Fibroblast of skin of scalp (primary cell): ENCODE results near the gene ATAD1.
"Not testable (repeated sequence)": the region's sequence is repeated elsewhere in the genome, so short reads cannot be mapped to it uniquely, and the experiment has no call there.

ENCODE experiments used
- DNase-seq: peaks from one replicate; pipeline ENCODE4 v3.0.0-alpha.2; 2013

Gene ATAD1

GRCh38 chr10:87751274-87751673, 66.8 kb downstream of the ATAD1 start:
- no peak for DNase-seq

DNA sequence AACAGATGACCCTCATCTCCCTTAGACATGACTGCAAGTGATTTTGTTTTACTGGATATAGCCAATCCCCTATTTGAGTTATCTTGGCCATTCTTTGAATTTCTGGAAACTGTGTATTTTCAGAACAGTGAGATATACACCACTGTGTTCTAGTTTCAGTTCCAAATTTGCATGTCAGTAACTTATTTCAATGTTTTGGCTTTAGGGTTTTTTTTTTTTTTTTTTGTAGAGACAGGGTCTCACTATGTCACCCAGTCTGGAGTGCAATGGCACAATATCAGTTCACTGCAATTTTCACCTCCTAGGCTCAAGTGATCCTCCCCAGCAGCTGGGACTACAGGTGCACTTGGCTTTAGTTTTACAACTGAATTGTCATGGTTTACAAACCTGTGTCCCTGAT, 67.2 kb downstream of the ATAD1 start:
- no peak for DNase-seq

DNA sequence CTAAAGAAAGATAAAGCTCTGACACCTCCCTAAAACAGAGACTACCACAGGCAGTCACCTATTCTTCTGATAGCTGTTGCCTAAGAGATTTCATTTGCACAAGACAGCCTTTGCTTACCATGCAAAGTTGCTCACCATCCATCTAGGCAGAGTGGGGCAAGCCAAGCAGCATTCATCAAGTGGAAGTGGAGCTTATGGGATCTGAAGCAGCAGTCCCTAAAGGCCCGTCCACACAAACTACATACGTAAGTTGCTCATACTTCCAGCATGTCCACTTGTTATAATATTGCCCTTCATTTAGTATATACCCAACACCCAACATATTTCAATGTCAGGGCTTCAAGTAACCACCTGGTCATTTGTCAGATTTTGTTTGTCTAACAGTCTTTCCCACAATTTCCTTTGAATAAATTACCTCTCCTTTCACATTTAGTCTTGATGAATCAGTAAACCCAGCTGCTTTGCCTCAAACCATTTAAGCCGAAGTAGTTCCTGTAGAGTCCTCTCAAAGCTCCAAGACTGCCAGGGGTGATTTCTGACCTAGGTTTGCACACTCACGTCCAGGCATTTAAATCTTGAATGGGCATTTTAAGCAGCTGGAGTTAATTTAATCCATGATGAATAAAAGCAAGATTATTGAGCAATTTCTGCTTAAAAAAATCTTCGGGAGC, 67.9 kb downstream of the ATAD1 start:
- DNase-seq, result peak; percentile 27

DNA sequence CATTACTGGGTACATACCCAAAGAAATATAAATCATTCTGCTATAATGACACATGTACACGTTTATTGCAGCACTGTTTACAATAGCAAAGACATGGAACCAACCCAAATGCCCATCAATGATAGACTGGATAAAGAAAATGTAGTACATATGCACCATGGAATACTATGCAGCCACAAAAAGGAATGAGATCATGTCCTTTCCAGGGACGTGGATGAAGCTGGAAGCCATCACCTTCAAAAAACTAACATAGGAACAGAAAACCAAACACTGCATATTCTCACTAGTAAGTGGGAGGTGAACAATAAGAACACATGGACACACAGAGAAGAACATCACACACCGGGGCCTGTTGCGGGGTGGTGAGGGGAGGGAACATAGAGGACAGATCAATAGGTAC, 69.8 kb downstream of the ATAD1 start:
- DNase-seq, result not testable (repeated sequence)

DNA sequence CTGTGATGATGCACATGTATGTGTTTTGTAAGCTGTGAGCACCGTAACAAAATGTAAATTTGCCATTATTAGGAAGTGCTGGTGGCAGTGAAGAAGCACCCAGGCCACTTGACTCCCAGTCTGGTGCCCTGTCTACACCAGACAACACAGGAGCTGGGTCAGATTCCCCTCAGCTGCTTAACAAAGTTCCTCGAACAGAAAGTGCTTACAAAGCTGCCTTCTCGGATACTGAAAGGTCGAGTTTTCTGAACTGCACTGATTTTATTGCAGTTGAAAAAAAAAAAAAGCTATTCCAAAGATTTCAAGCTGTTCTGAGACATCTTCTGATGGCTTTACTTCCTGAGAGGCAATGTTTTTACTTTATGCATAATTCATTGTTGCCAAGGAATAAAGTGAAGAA, 71.1 kb downstream of the ATAD1 start:
- DNase-seq, result no peak

DNA sequence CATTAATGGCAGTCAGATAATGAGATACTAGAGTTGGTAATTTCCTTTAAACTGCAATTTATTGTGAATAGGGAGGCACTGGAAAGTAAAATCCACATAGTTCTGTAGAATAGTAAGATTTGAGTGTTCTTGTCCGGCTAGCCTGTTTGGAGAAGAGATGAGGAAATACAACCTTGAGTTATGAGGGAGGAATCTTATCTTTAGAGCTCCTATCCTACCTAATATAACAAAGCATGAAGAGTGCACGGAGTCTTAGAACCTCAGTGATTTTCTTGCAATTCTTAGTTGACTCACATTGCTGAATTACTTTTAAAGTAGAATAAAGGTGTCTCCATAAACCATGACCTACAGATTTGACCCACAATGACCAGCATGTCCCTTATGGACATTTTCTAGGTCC, 73.4 kb downstream of the ATAD1 start:
- DNase-seq, result no peak

DNA sequence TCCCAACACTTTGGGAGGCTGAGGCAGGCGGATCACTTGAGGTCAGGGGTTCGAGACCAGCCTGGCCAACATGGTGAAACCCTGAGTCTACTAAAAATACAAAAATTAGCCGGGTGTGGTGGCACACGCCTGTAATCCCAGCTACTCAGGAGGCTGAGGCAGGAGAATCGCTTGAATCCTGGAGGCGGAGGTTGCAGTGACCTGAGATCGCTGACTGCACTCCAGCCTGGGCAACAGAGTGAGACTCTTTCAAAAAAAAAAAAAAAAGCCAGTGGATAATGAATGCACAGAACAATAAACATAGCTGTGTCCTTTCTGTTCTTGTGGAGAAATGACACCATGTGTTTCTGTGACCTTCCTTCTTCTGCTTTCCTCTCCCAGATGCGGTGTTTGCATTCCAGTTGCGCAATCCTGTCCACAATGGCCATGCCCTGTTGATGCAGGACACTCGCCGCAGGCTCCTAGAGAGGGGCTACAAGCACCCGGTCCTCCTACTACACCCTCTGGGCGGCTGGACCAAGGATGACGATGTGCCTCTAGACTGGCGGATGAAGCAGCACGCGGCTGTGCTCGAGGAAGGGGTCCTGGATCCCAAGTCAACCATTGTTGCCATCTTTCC, 74.9 kb downstream of the ATAD1 start:
- not testable (repeated sequence) for DNase-seq

- peak; percentile 68 for DNase-seq
Measured at GRCh38 chr10:87740254-87740655, 77.8 kb downstream of the ATAD1 start.

DNA sequence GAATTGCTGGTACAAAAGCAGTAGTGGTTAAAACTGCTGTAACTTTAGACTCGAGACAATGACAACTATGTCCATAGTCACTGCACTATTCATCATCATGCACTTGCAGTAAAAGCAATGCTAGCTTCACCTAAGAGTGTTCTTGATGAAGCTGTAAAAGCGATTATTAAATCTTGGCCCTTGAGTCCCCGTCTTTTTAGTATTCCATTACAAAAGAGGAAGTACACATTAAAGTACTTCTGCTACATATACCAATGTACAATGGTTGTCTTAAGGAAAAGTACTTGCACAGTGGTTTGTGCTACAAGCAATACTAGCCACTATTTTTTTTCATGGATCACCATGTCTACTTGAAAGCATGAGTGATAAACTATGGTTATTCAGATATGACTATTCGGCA, 78.3 kb downstream of the ATAD1 start:
- no peak for DNase-seq

DNA sequence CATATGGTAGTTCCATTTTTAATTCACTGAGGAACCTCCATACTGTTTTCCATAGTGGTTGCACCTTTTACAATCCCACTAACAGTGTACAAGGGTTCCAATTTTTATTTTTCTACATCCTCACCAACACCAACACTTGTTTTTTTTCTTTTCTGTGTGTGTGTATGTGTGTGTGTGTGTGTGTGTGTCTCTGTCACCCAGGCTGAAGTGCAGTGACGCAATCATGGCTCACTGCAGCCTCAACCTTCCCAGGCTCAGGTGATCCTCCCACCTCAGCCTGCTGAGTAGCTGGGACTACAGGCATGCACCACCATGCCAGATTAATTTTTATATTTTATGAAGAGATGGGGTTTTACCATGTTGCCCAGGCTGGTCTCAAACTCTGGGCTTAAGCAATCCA, 79.8 kb downstream of the ATAD1 start:
- not testable (repeated sequence) for DNase-seq

GRCh38 chr10:87734987-87735827, 82.8 kb downstream of the ATAD1 start:
- DNase-seq, result peak; percentile 78

DNA sequence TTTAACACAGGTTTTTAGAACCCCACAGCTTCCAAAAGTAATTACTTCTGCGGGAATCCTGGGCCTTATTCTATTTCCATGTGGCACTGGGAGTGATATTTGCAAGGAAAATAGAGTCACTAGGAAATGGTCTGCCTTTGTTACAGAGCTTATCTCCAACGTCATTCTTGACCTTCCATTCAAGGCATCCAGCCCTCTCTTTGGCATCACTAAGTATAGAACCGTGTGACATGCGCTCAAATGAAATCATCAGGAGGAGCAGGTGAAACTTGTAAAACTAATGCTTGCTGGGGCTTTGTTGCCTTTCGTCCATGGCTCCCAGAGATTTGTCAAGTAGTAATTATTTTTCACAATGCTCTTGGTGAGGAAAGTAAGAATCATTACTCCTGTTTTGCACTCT, 84.9 kb downstream of the ATAD1 start:
- DNase-seq, result no peak

DNA sequence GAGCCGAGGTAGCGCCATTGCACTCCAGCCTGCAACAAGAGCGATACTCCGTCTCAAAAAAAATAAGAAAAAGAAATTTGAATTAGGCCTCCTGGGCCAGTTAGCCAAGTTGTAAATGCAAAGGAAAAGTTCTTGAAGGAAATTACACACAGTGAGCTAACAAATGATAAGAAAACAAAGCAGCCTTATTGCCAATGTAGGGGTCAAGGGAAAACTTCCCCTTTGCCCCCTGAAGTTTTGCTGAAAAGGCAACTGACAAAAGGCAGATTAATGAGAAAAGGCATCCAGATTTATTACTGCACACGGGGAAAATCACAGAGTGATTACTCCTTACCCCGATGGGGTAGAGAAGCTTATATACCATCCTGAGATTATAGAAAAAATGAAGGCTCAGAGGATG, 88.1 kb downstream of the ATAD1 start:
- DNase-seq, result no peak

DNA sequence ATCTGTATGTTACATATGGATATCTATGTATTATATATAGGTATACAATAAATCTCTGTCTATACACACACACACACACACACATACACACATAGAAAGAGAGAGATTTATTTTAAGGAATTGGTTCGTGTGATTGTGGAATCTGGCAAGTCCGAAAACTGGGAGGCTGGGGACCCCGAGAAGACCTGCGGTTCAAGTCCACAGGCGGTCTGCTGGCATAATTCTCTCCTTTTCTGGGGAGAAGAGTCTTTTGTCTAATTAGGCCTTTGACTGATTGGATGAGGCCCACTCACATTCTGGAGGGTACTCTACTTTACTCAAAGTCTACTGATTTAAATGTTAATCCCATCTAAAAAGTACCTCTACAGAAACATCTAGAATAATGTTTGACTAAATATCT, 93.2 kb downstream of the ATAD1 start:
- no peak for DNase-seq

DNA sequence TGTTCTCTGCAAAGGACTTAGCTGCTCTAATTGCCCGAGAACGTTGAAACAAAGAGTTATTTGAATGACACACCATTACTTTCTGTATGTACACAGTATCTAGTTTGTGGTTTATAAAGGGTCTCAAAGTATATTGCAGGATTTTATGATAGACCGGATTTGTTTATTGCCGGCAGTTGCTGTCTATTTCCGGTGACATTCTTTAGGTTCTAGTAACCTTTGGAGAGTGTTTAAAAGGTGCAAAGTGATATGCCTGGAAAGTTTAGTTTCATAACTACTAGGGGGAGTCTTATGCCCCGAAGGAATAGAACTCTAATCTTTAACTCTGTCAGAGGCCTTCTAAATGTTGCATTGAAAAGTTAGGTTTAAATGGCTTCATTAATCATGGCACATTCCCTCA, 94.5 kb downstream of the ATAD1 start:
- no peak for DNase-seq

- DNase-seq, result no peak
Measured at GRCh38 chr10:87722716-87723115, 95.3 kb downstream of the ATAD1 start.

GRCh38 chr10:87721781-87722180, 96.2 kb downstream of the ATAD1 start:
- no peak for DNase-seq

DNA sequence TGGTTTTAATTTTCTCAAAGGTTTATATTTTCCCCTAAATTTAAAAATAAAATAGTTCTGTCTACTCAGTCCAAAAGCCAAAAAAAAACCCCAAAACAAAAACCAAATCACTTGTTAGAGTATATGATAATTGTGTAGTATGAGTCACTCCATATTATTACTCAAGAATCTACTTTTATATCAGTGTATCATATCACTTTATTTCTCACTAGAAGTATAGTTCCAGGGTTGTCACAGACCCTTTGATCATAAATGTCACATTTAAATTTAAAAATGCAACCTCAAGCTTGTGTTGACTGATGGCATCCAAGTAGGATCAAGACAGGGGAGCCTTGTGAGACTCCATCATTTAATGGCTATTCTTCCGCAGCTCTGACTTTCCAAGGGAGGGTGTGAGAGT, 97.4 kb downstream of the ATAD1 start:
- no peak for DNase-seq

DNA sequence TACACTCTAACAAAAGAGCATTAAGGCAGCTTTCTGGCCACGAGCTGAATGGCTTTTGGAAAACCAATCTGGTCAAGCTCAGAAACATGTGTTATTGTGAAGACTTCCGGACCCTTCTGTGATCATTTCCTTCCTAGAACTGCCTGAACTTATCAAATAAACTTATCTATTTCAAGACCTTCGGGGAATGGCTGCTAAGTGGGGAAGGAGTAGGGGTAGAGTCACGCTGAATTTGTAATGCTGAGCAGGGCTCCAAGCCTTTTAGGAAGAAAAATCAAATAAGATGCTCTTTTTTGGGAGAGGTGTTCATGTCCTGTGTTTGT, 101.7 kb downstream of the ATAD1 start:
- DNase-seq, result no peak

GRCh38 chr10:87715552-87716347, 102.3 kb downstream of the ATAD1 start:
- no peak for DNase-seq

- DNase-seq, result no peak
Measured at GRCh38 chr10:87713707-87714106, 104.3 kb downstream of the ATAD1 start.

DNA sequence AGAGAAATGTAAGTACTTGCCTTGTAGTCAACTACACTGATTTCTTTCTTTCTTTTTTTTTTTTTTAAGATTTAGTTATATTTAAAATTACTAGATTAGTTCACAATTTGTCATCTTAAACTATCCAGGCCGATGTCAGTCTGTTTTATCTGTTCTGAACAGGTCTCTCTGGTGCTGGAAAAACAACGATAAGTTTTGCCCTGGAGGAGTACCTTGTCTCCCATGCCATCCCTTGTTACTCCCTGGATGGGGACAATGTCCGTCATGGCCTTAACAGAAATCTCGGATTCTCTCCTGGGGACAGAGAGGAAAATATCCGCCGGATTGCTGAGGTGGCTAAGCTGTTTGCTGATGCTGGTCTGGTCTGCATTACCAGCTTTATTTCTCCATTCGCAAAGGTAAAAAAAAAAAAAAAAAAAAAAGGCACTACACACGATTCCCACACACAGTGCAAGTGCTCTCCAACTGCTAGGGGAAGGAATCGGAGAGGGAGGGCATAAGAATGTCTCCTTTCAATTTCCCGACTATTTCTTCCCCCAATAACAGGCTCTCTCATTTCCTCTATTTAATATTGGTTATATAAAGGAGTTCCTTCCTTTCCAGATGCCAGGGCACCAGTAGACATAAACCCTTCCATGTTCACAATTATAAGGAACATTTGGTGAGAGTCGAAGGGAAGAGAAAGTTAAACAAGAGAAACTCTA, 105.0 kb downstream of the ATAD1 start:
- DNase-seq, result no peak

DNA sequence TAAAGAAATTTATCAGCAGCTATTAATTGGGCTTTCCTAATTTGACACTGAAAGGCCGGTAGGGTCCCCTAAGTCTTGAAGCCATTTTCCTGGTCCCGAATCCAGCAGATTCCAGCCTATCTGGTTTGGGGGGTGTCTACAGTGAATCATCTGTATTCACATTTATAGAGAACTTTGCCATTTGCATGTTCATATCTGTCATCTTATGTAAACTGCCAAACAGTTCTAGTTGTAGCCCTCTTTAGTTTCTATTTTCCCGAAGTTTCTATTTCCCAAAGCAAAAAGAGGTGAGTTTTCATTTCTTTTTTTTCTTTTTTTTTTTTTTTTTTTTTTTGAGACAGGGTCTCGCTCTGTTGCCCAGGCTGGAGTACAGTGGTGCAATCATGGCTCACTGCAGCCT, 110.8 kb downstream of the ATAD1 start:
- no peak for DNase-seq
